Activated naive CD4-positive, alpha-beta T cell treated with anti-CD3 and anti-CD28 coated beads, Interleukin-2, amount 10 ng/mL, durations not matched to agents 7 days and 5 days (primary cell): ENCODE measurements around the gene TAGAP.
A peak's percentile ranks its signal among the peaks of the same experiment; 100 is the strongest.
"Not testable (repeated sequence)": the region's sequence is repeated elsewhere in the genome, so short reads cannot be mapped to it uniquely, and the experiment has no call there.

Experiments
- CTCF ChIA-PET: fragments of 350-600 bp; sonication (Branson Sonifier 250); formaldehyde crosslinking; loops from one replicate; lab custom pipeline; 2021; ENCODE audit warnings: antibody characterized with exemption; lab: Charles Lee
- DNase-seq: peaks from one replicate; pipeline ENCODE4 v3.0.0-alpha.2; 2020
- H3K27ac Mint-ChIP-seq: one replicate; pipeline ENCODE4 v1.8.0; 2021; ENCODE audit warnings: mild to moderate bottlenecking, moderate library complexity, mixed read lengths
- H3K27me3 Mint-ChIP-seq: one replicate; pipeline ENCODE4 v1.8.0; 2021; ENCODE audit warnings: mild to moderate bottlenecking, mixed read lengths
- H3K36me3 Mint-ChIP-seq: one replicate; pipeline ENCODE4 v1.8.0; 2021; ENCODE audit warnings: mixed read lengths
- H3K4me1 Mint-ChIP-seq: one replicate; pipeline ENCODE4 v1.8.0; 2021; ENCODE audit warnings: mixed read lengths
- H3K4me3 Mint-ChIP-seq: one replicate; pipeline ENCODE4 v1.8.0; 2021; ENCODE audit warnings: mild to moderate bottlenecking, moderate library complexity, mixed read lengths
- H3K9me3 Mint-ChIP-seq: one replicate; pipeline ENCODE4 v1.8.0; 2021; ENCODE audit warnings: mixed read lengths

TAGAP gene

DNA sequence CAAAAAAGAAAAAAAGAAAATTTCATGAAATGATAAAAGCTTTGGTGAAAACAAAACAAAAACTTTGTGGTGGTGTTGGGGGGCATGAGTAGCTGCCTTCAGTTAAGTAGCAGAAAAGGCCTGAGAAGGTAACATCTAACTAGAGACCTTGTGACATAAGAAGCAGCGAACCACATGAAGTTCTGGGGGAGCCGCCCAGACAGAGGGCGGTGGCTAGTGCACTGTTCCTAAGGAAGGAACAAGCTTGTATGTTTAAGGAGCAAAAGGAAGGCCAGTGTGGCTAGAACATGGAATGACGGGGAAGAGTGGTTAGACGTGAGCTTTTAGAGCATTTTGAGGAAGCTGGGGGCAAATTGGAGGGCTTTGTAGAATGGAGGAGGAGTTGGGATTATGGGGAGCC is 37.3 kb downstream of the TAGAP start:
- Mint-ChIP-seq H3K27me3 (no peaks in the 10 kb centered on the region), H3K4me1 (peaks cover 19% of the 10 kb centered on the region), H3K27ac (no peak overlapping the region), H3K9me3 (no peaks in the 10 kb centered on the region), H3K36me3 (no peaks in the 10 kb centered on the region), H3K4me3 (no peak overlapping the region)
- CTCF ChIA-PET = interaction anchor here (0.6 to 15.1 kb wide), 6 partner anchors 11 to 126 kb away, joined by 3 to 317 read pairs (median 14); no protein-coding TSS in a partner anchor
- DNase-seq = no peak

- Mint-ChIP-seq H3K9me3 (no peaks in the 10 kb centered on the region), H3K27me3 (no peaks in the 10 kb centered on the region), H3K27ac (no peak overlapping the region), H3K4me1 (peaks cover 21% of the 10 kb centered on the region), H3K4me3 (no peak overlapping the region), H3K36me3 (no peaks in the 10 kb centered on the region)
- CTCF ChIA-PET = interaction anchor here (0.8 to 15.1 kb wide), 3 partner anchors 34 to 128 kb away, joined by 5 to 317 read pairs (median 186); no protein-coding TSS in a partner anchor
- DNase-seq = no peak
Measured at GRCh38 chr6:159005436-159005835, 39.4 kb downstream of the TAGAP start.

DNA sequence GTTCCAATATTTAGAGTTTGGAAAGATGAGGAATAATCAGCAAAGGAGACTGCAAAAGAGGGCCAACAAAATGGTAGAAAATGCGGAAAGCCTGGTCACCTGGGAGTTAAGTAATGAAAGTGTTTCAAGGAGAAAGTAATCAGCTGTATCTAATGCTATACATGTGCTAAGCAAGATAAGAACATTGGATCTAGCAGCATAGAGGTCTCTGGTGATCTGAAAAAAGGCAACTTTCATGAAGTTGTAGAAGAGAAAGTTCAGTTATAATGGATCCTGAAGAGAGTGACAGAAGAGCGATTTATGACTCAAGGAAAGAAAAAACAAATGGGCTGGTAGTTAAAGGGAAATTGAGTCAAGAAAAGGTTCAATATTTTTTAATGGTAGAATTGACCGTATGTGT is 40.2 kb downstream of the TAGAP start:
- no peak for DNase-seq
- no peaks in the 10 kb centered on the region for H3K9me3 Mint-ChIP-seq
- no peak overlapping the region for H3K27ac Mint-ChIP-seq
- CTCF ChIA-PET = interaction anchor here (1.0 to 15.1 kb wide), 3 partner anchors 35 to 129 kb away, joined by 3 to 317 read pairs (median 186); no protein-coding TSS in a partner anchor
- H3K4me3 Mint-ChIP-seq = no peak overlapping the region
- no peaks in the 10 kb centered on the region for H3K36me3 Mint-ChIP-seq
- peaks cover 16% of the 10 kb centered on the region for H3K4me1 Mint-ChIP-seq
- H3K27me3 Mint-ChIP-seq = peaks cover 1% of the 10 kb centered on the region

DNA sequence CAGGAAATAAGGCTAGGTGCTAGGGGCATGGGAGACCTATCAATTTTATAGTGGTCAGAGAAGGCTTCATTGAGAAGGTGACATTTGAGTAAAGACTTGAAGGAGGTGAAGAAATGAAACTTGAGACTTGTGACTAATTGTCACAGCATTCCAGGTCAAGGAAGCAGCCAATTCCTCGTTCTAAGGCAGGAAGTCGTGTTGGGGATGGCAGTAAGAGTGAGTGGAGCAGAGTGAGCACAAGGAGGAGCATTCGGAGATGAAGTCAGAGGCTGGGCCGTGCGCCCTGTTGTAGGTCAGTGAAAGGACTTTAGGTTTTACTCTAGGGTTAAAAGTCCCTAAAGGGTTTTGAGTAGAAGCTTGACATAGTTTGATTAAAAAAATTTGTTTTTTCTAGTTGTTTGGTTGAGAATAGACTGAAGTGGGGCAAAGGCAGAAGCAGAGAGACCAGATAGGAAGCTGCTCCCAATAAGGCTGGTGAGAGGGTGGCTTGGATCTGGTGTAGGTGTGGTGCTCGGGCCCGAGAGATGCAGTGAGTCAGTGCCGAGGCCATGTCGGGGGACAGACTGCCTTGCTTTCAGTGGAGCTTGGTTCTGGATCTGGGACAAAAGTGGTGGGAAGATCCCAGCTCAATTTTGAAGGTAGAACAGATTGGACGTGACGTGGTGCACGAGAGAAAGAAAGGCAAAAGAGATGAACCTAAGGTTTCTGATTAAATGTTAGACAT is 42.2 kb downstream of the TAGAP start:
- peaks cover 5% of the 10 kb centered on the region for H3K27me3 Mint-ChIP-seq
- no peaks in the 10 kb centered on the region for H3K9me3 Mint-ChIP-seq
- no peak overlapping the region for H3K4me3 Mint-ChIP-seq
- H3K36me3 Mint-ChIP-seq = no peaks in the 10 kb centered on the region
- DNase-seq = no peak
- CTCF ChIA-PET = interaction anchor here (10.4 to 15.1 kb wide), 2 partner anchors 104 to 131 kb away, joined by 186 to 317 read pairs; no protein-coding TSS in a partner anchor
- peaks cover 19% of the 10 kb centered on the region for H3K4me1 Mint-ChIP-seq
- no peak overlapping the region for H3K27ac Mint-ChIP-seq

- H3K36me3 Mint-ChIP-seq = no peaks in the 10 kb centered on the region
- H3K4me3 Mint-ChIP-seq = peak within 1 kb of the TSS; percentile 87
- DNase-seq = peak; percentile 94
- CTCF ChIA-PET = interaction anchor here (0.8 to 15.1 kb wide), 8 partner anchors 9 to 296 kb away, joined by 3 to 317 read pairs (median 4); no protein-coding TSS in a partner anchor
- peaks cover 10% of the 10 kb centered on the region for H3K27me3 Mint-ChIP-seq
- H3K27ac Mint-ChIP-seq = peak within 1 kb of the TSS; percentile 82
- H3K4me1 Mint-ChIP-seq = peaks cover 25% of the 10 kb centered on the region
- H3K9me3 Mint-ChIP-seq = no peaks in the 10 kb centered on the region
Measured at GRCh38 chr6:158999666-159000403, 45.0 kb downstream of the TAGAP start, which contains the start of gene RSPH3. Gene RSPH3 (minus strand): TSS chr6:159000202. CDS start chr6:158999550, 652 bp downstream.

- CTCF ChIA-PET = interaction anchor here (0.6 to 15.1 kb wide), 4 partner anchors 10 to 1118 kb away, joined by 3 to 317 read pairs (median 9); no protein-coding TSS in a partner anchor
- Mint-ChIP-seq H3K9me3 (no peaks in the 10 kb centered on the region), H3K36me3 (no peaks in the 10 kb centered on the region), H3K4me1 (peaks cover 25% of the 10 kb centered on the region), H3K27me3 (peaks cover 10% of the 10 kb centered on the region), H3K27ac (peak overlapping the region; percentile 81), H3K4me3 (peak overlapping the region; percentile 87)
- DNase-seq = no peak
Measured at GRCh38 chr6:158999154-158999665, 45.6 kb downstream of the TAGAP start.

DNA sequence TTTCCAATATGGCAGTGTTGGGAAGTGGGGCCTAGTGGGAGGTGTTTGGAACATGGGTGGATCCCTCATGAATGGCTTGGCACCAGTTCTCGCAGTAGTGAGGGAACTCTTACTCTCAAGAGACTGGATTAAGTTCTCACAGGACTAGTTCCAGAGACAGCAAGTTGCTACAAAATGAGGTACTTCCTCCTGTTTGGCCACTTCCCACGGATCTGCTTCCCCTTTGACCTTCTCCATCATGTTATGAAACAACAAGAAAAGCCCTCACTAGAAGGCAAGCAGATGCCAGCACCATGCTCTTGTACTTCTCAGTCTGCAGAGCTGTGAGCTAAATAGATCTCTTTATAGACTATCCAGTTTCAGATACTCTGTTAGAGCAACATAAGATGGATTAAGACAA is 47.9 kb downstream of the TAGAP start:
- no peak overlapping the region for H3K4me3 Mint-ChIP-seq
- CTCF ChIA-PET = interaction anchor here (1.5 kb wide), 1 partner anchor 12 kb away, joined by 3 read pairs; no protein-coding TSS in a partner anchor
- H3K27ac Mint-ChIP-seq = no peak overlapping the region
- H3K9me3 Mint-ChIP-seq = no peaks in the 10 kb centered on the region
- peaks cover 10% of the 10 kb centered on the region for H3K27me3 Mint-ChIP-seq
- no peaks in the 10 kb centered on the region for H3K36me3 Mint-ChIP-seq
- H3K4me1 Mint-ChIP-seq = peaks cover 25% of the 10 kb centered on the region
- no peak for DNase-seq

DNA sequence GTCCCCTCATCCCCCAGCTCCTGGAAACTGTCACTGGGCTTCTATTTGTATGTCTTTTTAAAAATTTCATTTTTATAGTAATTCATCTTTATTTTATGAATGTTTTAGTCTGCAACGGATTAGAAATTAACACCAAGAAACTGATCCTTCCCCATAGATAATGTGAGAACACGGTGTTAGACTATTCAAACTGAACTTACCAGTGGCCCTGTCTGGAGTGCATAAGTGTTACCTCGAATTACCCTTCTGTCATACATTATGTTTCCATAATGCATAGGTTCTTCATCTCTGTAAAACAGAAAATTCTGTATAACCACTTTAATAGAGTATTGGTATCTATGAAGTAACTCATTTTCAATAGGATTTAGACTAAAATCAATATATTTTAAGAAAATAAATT is 51.2 kb downstream of the TAGAP start:
- H3K9me3 Mint-ChIP-seq = peaks cover 2% of the 10 kb centered on the region
- H3K27ac Mint-ChIP-seq = no peak overlapping the region
- peaks cover under 1% of the 10 kb centered on the region for H3K36me3 Mint-ChIP-seq
- CTCF ChIA-PET = interaction anchor here (0.8 to 0.9 kb wide), 3 partner anchors 11 to 116 kb away, joined by 3 to 5 read pairs (median 3); no protein-coding TSS in a partner anchor
- DNase-seq = no peak
- peaks cover 5% of the 10 kb centered on the region for H3K27me3 Mint-ChIP-seq
- no peak overlapping the region for H3K4me3 Mint-ChIP-seq
- peaks cover 17% of the 10 kb centered on the region for H3K4me1 Mint-ChIP-seq

DNA sequence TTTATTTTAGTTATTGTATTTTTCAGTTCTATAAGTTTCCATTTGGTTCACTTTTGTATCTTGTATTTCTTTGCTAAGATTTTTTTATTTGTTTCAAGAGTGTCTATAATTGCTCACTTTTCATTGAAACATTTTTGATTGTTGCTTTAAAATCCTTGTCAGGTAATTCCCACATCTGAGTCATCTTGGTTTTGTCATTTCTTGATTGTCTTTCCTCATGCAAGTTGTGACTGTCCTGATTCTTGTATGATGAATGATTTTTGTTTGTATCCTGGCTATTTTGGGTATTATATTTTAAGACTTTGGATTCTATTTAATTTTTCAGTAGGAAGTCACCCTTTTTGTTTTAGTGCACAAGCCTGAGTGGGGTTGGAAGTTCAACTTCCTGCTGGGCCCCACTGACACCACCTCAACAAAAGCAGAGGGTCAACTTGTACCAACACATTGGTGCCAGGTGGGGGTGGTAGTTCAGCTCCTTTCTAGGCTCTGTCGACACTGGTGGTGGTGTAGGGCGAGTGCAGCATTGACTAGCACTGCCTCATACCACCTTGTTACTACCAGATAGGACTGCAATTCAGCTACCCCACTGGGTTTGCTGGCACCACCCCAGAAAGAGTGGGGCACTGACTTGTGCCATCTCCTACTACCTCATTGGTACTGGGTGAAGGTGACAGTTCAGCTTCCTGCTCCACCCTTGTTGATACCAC is 53.6 kb downstream of the TAGAP start:
- peaks cover 11% of the 10 kb centered on the region for H3K4me1 Mint-ChIP-seq
- H3K4me3 Mint-ChIP-seq = no peak overlapping the region
- DNase-seq = no peak
- H3K9me3 Mint-ChIP-seq = peaks cover 8% of the 10 kb centered on the region
- H3K36me3 Mint-ChIP-seq = peaks cover 4% of the 10 kb centered on the region
- no peaks in the 10 kb centered on the region for H3K27me3 Mint-ChIP-seq
- no peak overlapping the region for H3K27ac Mint-ChIP-seq
- CTCF ChIA-PET = interaction anchor here (1.3 to 1.5 kb wide), 2 partner anchors 113 to 143 kb away, joined by 3 to 7 read pairs; no protein-coding TSS in a partner anchor

DNA sequence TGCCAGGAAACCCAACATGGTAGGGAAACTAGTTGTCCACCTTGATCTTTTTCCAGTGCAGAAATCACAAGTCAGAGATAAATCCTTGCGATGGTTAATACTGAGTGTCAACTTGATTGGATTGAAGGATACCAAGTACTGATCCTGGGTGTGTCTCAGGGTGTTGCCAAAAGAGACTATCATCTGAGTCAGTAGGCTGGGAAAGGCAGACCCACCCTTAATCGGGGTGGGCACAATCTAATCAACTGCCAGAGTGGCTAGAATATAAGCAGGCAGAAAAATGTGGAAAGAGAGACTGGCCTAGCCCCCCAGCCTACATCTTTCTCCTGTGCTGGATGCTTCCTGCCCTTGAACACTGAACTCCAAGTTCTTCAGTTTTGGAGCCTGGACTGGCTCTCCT is 55.1 kb downstream of the TAGAP start:
- H3K9me3 Mint-ChIP-seq, CTCF ChIA-PET, H3K4me1 Mint-ChIP-seq, H3K4me3 Mint-ChIP-seq, DNase-seq, H3K27ac Mint-ChIP-seq, H3K36me3 Mint-ChIP-seq, H3K27me3 Mint-ChIP-seq: not testable (repeated sequence)

- H3K4me1 Mint-ChIP-seq = peaks cover 6% of the 10 kb centered on the region
- H3K36me3 Mint-ChIP-seq = peaks cover 4% of the 10 kb centered on the region
- DNase-seq = no peak
- H3K9me3 Mint-ChIP-seq = peaks cover 8% of the 10 kb centered on the region
- CTCF ChIA-PET = interaction anchor here (0.7 to 1.4 kb wide), 4 partner anchors 20 to 146 kb away, joined by 3 to 6 read pairs (median 4); no protein-coding TSS in a partner anchor
- H3K27me3 Mint-ChIP-seq = no peaks in the 10 kb centered on the region
- no peak overlapping the region for H3K4me3 Mint-ChIP-seq
- H3K27ac Mint-ChIP-seq = no peak overlapping the region
Measured at GRCh38 chr6:158988477-158988876, 56.3 kb downstream of the TAGAP start.

DNA sequence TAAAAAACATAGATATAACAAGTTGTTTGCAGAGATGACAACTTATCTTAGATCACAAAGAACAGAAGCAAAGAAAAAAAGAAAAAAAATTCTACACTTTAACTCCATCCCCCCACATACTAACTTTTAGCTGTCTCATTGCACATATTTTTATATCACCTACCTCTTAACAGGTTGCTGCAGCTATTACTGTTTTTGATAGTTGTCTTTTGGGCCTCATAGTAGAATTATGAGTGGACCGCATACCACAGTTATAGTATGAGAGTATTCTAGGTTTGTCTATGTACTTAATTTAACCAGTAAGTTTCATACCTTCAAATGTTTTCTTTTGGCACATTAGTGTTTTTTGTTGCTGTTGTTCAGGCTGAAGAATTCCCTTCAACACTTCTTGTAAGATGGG is 57.1 kb downstream of the TAGAP start:
- no peaks in the 10 kb centered on the region for H3K27me3 Mint-ChIP-seq
- H3K4me1 Mint-ChIP-seq = peaks cover 6% of the 10 kb centered on the region
- CTCF ChIA-PET = interaction anchor here (1.0 to 2.1 kb wide), 3 partner anchors 13 to 117 kb away, joined by 4 to 5 read pairs (median 4); no protein-coding TSS in a partner anchor
- DNase-seq = no peak
- peaks cover 8% of the 10 kb centered on the region for H3K9me3 Mint-ChIP-seq
- no peak overlapping the region for H3K27ac Mint-ChIP-seq
- H3K4me3 Mint-ChIP-seq = no peak overlapping the region
- peaks cover 4% of the 10 kb centered on the region for H3K36me3 Mint-ChIP-seq
